ENCODE measurements around the gene JPT1.

JPT1 gene

DNA sequence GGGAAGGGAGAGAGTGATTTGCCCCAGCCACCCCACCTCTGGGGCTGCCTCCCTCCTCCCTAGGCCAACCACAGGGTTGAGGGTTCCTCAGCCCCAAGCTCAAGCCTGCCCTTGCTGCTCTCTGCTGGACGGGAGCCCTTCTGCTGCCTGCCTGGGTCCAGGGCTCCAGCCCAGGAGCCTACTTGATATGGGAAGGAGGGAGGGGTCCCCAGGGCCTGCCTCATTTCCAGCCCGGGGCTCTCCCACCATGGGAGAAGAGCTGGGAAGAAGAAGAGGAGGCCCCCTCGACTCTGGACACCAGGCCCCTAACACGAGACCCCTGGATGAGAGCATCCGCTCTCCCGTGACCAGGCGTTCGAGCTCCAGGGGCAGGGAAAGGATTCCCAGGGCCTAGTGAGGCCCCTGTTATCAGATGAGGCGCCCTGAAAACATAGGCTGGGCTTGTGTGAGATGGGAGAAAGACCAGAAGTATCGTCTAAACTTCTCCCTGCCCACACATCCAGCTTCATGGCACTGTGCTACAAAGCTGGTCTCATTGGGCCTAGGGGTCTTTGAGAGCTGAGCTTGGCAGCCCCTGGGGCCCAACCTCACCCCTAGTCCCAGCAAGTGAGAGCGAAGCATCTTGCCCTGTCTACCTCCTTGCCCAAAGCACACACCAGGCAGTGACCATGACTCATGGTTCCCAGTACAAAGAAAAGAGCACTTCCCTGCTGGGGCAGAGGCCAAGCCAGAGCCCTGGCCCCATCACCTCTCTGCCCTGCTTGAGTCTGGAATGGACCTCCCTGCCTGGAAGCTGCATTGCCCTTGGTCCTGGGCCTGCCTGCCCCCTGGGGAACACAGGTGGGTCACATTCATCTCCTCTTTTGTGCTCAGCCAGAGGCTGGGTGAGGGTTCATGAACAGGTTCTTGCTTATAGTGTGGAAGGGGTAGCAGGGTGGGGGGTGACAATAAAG, 65.6 kb downstream of the JPT1 start:
- H3K4me1 Mint-ChIP-seq, result peaks cover 33% of the 10 kb centered on the region
- DNase-seq (ENCODE audit: low spot score in 2 of 2), result no peak

DNA sequence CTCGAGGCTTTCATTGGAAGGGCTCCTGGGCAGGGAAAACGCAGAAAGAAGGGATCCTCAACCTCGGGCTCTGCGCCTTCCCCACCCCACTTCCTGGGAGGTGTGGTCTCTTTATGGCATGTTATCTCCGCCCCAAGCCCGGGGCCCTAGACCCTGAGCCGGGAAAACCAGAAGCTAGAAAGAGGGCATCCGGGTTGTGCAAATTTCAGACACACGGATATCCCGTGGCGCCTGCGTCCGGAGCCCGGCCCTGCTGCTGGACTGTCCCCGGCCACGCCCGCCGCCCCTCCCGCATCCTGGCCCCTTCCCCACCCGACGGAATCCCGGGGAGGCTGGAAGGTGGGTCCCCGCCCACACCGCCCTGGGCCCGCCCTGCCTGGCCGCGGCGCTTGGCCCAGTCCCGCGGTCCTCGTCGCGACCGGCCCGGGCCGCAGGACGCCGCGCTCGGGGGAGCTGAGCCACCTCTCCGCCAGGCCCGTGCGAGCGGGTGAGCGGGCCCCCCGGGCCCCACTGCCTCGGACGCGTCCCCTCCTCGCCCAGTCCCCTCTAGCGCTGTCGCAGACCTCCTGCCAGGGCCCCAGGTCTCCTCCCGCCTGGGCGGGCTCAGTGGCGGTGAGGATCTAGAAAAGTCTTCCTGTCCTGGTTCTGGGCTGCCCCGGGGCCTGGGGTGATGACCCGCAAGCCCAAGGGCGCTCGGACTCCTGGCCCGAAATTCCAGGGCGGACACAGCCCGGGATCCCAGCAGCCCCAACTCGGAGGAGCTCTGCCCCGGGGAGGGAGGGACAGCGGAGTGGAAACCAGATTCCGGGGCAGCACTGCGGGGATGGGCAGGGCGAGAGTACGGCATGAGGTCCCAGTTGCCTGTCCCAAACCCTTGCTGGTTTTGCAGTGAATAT, 66.5 kb downstream of the JPT1 start, which contains the start of gene SLC16A5:
Gene SLC16A5, plus strand, starts transcription at position 397 of the 896 bp plus-strand sequence. CDS start 5,683 bp downstream, outside the sequence.
- Mint-ChIP-seq H3K4me1 (peaks cover 32% of the 10 kb centered on the region), H3K27ac (peak within 1 kb of the TSS; percentile 71), H3K36me3 (no peaks in the 10 kb centered on the region), H3K9me3 (no peaks in the 10 kb centered on the region), H3K4me3 (peak within 1 kb of the TSS; percentile 69)
- ATAC-seq (peak; percentile 72), DNase-seq (ENCODE audit: low spot score in 2 of 2) (peak; percentile 37 to 68)

More for the DNA sequence above, 65.6 kb downstream of the JPT1 start:
- peak; percentile 46 for ATAC-seq
- no peaks in the 10 kb centered on the region for H3K36me3 Mint-ChIP-seq
- no peaks in the 10 kb centered on the region for H3K9me3 Mint-ChIP-seq
- H3K4me3 Mint-ChIP-seq, result peak overlapping the region; percentile 69
- peak overlapping the region; percentile 71 for H3K27ac Mint-ChIP-seq

DNA sequence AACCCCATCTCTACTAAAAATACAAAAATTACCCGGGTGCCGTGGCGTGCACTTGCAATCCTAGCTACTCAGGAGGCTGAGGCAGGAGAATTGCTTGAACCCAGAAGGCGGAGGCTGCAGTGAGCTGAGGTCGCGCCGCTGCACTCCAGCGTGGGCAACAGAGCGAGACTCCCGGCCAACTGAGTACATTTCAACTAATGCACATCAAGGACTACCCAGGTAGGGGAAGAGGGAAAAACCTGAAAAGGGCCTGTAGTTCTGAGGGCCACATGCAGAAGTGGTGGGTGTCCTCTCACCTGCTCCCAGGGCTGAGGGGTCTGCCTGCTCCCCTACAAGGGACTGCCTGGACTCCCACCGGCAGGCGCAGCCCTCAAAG, 67.1 kb downstream of the JPT1 start:
- Mint-ChIP-seq H3K9me3 (no peaks in the 10 kb centered on the region), H3K36me3 (no peaks in the 10 kb centered on the region), H3K27ac (peak overlapping the region; percentile 71), H3K4me3 (peak overlapping the region; percentile 69), H3K4me1 (peaks cover 26% of the 10 kb centered on the region)
- peak in 1 of 2 donors; percentile 61 for DNase-seq (ENCODE audit: low spot score in 2 of 2)
- no peak for ATAC-seq

DNA sequence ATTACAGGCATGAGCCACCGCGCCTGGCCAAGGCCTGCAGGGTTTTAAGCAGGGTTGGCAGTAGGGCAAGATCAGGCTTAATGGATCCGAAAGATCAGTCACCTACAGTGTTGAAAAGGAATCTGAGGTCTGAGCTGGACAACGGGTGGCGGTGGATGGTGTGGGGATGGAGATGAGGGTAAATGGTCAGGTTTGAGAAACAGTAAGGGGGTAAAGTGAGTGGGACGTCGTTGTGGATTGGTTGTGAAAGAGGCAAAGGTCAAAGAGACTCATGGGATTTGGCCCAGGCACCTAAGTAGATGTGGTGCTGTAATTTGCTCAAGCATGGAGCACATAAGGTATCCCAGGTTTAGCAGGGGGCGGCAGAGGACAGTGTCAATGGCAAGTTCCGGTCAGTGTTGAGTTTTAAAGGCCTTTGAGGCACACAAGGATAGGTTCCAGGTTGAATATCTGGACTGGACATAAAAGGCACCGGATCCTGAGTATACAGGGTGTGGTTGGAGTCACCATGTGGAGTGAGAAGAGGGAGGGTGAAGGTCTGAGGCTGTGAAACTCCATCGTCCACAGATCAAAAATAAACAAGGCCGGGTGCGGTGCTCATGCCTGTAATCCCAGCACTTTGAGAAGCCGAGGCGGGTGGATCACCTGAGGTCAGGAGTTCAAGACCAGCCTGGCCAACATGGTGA, 67.7 kb downstream of the JPT1 start:
- peak overlapping the region; percentile 69 for H3K4me3 Mint-ChIP-seq
- no peaks in the 10 kb centered on the region for H3K9me3 Mint-ChIP-seq
- H3K36me3 Mint-ChIP-seq, result no peaks in the 10 kb centered on the region
- DNase-seq (ENCODE audit: low spot score in 2 of 2) (no peak), ATAC-seq (no peak)
- peaks cover 22% of the 10 kb centered on the region for H3K4me1 Mint-ChIP-seq
- H3K27ac Mint-ChIP-seq, result peak overlapping the region; percentile 71
